HL-60 (cell line): ENCODE data around the gene DOCK1.

Source experiments
- DNase-seq, 2 experiments: peaks; one replicate each; pipeline ENCODE4 v3.0.0-alpha.2; 2010 to 2020; ENCODE audit warnings: low read depth in 1 of 2, low spot score in 1 of 2
- H3K27ac ChIP-seq: fragments of 250-450 bp; sonication (Bioruptor Pico); replicated peaks from 2 replicates; pipeline ENCODE4 v1.5.1; 2020; ENCODE audit warnings: mild to moderate bottlenecking, moderate library complexity
- H3K27me3 ChIP-seq: fragments of 250-450 bp; sonication (Bioruptor Pico); 2 replicates; pipeline ENCODE4 v1.5.1; 2021; ENCODE audit warnings: mild to moderate bottlenecking, moderate library complexity; ENCODE audit not compliant: insufficient read depth, poor library complexity, severe bottlenecking
- H3K4me3 ChIP-seq: replicated peaks from 2 replicates; pipeline ENCODE4 v1.5.1; 2011; ENCODE audit warnings: mild to moderate bottlenecking, control low read depth, low read length; ENCODE audit not compliant: insufficient read depth
- CTCF ChIP-seq: IDR thresholded peaks from one replicate; pipeline ENCODE4 v1.5.1; 2011; ENCODE audit warnings: low read length, control low read depth, inconsistent platforms; ENCODE audit not compliant: insufficient read depth
- GABPA ChIP-seq: IDR thresholded peaks from 2 replicates; pipeline ENCODE4 v1.6.1; 2012; ENCODE audit warnings: low read depth
- POLR2AphosphoS5 ChIP-seq: IDR thresholded peaks from 2 replicates; pipeline ENCODE4 v1.6.1; 2012; ENCODE audit warnings: low read depth
- SPI1 ChIP-seq: IDR thresholded peaks from 2 replicates; pipeline ENCODE4 v1.6.1; 2012; ENCODE audit warnings: low read depth, mild to moderate bottlenecking, borderline replicate concordance
- TF ChIP-seq, protein P1 (sequence below): IDR thresholded peaks from 2 replicates; pipeline ENCODE4 v1.6.1; 2012; ENCODE audit warnings: low read depth; ENCODE audit not compliant: insufficient replicate concordance

The DOCK1 gene

DNA sequence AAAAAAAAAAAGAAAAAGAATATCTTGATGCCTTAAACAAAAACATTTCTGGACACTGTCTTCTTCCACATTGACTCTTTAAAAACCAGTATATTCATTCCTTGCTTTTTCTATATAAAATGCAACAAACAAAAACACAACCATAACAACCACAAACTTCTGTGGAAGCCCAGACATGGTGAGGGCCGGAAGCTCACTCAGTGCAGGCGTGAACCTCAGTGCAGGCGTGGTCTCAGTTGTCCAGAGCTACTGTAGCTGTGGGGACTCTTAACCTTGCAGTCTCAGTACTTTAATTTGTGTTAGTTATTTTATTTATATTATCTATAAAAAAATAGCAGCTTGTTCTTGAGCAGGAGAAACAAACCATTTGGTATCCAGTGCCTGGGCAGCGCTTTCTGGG lies 131.8 kb downstream of the DOCK1 start:
- TF ChIP-seq POLR2AphosphoS5 = no peak
- H3K4me3 ChIP-seq = no peak overlapping the region
- no peaks in the 10 kb centered on the region for H3K27me3 ChIP-seq
- no peak overlapping the region for H3K27ac ChIP-seq
- no peak for DNase-seq

DNA sequence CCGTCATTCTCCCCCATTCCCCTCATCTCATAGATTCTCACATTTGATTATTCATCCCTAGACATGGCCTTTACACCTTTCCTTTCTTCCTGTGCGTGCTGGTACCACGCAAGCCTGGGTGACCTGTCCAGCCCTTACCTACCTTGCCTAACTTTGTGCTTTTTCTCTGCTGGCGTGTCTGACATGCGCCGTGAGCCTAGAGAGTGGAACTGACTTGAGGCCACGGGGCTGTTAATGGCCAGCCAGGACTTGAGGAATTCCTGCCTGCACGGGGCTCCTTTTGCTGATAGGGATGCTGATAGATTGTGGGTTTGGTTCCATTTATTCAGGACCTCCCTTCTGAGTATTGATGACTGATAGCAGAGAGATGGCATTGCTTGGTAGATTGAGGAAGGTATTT lies 134.2 kb downstream of the DOCK1 start:
- DNase-seq = no peak

DNA sequence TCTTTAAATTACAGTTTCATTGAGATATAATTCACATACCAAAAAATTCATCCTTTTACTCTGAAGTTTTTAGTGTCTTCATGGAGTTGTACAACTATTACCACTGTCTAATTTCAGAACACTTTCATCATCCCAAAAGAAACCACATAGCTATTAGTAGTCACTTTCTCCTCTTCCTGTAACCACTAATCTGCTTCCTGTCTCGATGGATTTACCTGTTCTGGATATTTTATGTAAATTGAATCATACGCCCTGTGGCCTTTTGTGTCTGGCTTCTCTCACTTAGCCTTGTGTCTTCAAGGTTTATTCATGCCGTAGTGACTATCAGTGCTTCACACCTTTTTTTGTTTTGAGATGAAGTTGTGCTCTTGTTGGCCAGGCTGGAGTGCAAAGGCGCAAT lies 135.5 kb downstream of the DOCK1 start:
- H3K27ac ChIP-seq = no peak overlapping the region
- TF ChIP-seq CTCF = no peak
- no peak for TF ChIP-seq SPI1
- no peak for TF ChIP-seq GABPA
- no peak for TF ChIP-seq POLR2AphosphoS5
- TF ChIP-seq, protein P1, sequence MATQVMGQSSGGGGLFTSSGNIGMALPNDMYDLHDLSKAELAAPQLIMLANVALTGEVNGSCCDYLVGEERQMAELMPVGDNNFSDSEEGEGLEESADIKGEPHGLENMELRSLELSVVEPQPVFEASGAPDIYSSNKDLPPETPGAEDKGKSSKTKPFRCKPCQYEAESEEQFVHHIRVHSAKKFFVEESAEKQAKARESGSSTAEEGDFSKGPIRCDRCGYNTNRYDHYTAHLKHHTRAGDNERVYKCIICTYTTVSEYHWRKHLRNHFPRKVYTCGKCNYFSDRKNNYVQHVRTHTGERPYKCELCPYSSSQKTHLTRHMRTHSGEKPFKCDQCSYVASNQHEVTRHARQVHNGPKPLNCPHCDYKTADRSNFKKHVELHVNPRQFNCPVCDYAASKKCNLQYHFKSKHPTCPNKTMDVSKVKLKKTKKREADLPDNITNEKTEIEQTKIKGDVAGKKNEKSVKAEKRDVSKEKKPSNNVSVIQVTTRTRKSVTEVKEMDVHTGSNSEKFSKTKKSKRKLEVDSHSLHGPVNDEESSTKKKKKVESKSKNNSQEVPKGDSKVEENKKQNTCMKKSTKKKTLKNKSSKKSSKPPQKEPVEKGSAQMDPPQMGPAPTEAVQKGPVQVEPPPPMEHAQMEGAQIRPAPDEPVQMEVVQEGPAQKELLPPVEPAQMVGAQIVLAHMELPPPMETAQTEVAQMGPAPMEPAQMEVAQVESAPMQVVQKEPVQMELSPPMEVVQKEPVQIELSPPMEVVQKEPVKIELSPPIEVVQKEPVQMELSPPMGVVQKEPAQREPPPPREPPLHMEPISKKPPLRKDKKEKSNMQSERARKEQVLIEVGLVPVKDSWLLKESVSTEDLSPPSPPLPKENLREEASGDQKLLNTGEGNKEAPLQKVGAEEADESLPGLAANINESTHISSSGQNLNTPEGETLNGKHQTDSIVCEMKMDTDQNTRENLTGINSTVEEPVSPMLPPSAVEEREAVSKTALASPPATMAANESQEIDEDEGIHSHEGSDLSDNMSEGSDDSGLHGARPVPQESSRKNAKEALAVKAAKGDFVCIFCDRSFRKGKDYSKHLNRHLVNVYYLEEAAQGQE = no peak
- DNase-seq = no peak
- no peak overlapping the region for H3K4me3 ChIP-seq
- no peaks in the 10 kb centered on the region for H3K27me3 ChIP-seq

More for the DNA sequence above, 134.2 kb downstream of the DOCK1 start:
- Histone ChIP-seq H3K4me3 (no peak overlapping the region), H3K27ac (no peak overlapping the region), H3K27me3 (no peaks in the 10 kb centered on the region)
- TF ChIP-seq SPI1 (no peak), GABPA (no peak), POLR2AphosphoS5 (no peak), CTCF (no peak)
- TF ChIP-seq, protein P1 = no peak

GRCh38 chr10:127041552-127041951 lies 136.3 kb downstream of the DOCK1 start:
- no peak overlapping the region for H3K27ac ChIP-seq

More at GRCh38 chr10:127041552-127041951, 136.3 kb downstream of the DOCK1 start:
- no peak for DNase-seq
- no peak for TF ChIP-seq POLR2AphosphoS5
- TF ChIP-seq, protein P1 = no peak
- no peak for TF ChIP-seq SPI1
- no peak for TF ChIP-seq CTCF
- no peak for TF ChIP-seq GABPA
- Histone ChIP-seq H3K27me3 (no peaks in the 10 kb centered on the region), H3K4me3 (no peak overlapping the region)
